Activated CD8-positive, alpha-beta memory T cell treated with anti-CD3 and anti-CD28 coated beads, Interleukin-2, amount 50 U/mL, for 24 hours (primary cell): Measurements from ENCODE around the gene CPZ.
"Not testable (repeated sequence)": the region's sequence is repeated elsewhere in the genome, so short reads cannot be mapped to it uniquely, and the experiment has no call there.

Source experiments
- DNase-seq: peaks from one replicate; pipeline ENCODE4 v3.0.0-alpha.2; 2020; ENCODE audit errors: extremely low read depth

The CPZ gene

DNA sequence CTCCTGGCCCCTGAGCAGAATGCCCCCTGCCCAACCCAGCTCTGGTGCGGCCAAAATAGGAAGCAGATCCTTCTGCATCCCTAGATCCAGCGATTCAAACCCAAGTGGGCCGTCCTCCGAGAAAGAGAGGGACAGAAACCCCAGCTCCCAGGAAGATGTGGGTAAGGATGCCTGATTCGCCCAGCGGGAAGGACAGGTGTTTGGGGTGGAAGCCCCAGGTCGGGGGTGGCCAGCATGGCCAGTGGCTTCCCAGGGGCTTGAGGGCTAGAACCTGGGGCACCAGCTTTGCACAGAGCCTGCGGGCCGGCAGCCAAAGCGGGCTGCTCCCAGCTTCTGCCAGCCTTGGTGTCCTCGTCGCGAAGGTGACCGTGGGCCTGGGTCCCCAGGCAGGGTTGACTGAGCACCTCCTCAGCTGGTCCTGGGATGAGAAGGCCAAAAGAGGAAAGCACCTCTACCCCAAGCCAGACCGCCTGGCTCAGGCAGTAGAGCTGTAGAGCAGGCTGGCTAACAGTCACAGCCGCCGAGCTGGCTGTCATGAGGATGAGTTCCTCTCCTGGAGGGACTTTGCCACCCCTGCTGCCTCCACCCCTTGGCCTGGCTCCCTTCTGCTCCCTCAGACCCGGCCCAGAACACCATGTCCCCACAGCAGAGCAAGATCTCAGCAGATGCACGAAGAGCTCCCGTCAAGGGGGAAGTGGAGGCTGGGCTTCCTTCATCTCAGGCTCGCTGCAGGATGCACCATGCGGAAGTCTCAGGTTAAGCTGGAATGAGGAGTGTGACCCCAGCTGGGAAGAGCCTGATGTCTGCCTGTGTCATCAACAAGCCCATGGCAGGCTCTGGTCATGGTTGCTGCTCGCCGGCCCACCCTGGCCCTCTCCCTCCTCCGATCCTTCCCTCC lies 59.9 kb downstream of the CPZ start:
- DNase-seq = no peak

DNA sequence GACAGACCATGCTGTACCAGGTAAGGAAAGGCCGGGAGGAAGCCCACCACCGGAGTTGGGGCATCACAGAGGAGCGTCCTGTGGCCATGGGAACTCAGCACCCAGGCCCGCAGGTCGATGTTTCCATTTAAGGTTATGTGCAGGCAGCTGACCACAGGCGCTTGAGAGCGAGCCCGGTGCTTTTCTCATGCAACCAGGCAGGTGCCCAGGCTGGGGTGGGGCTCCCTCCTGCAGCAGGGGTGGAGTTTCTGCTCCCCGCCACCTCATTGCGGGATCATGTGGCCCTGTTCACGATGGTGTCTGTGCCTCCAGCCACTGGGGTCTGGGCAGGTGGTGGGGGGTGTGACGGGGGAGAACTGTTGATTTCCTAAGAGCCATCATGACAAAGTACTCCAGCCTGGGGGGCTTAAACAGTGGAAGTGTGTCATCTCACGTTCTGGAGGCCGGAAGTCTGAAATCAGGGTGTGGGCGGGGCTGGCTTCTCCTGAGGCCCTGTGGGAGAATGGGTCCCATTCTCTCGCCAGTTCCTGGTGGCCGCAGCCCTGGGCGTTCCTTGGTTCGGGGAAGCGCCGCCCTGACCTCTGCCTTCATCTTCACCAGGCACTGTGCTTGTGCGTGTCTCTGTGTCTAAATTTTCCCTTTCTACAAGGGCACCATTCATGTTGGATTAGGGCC lies 60.9 kb downstream of the CPZ start:
- DNase-seq = no peak

DNA sequence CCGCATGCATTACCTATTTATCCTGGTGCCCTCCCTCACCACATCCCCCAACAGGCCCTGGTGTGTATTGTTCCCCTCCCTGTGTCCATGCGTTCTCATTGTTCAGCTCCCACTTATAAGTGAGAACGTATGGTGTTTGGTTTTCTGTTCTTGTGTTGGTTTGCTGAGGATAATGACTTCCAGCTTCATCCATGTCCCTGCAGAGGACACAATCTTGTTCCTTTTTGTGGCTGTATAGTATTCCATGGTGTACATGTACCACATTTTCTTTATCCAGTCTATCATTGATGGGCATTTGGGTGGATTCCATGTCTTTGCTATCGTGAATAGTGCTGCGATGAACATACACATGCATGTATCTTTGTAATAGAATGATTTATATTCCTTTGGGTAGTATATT lies 61.6 kb downstream of the CPZ start:
- DNase-seq = not testable (repeated sequence)

DNA sequence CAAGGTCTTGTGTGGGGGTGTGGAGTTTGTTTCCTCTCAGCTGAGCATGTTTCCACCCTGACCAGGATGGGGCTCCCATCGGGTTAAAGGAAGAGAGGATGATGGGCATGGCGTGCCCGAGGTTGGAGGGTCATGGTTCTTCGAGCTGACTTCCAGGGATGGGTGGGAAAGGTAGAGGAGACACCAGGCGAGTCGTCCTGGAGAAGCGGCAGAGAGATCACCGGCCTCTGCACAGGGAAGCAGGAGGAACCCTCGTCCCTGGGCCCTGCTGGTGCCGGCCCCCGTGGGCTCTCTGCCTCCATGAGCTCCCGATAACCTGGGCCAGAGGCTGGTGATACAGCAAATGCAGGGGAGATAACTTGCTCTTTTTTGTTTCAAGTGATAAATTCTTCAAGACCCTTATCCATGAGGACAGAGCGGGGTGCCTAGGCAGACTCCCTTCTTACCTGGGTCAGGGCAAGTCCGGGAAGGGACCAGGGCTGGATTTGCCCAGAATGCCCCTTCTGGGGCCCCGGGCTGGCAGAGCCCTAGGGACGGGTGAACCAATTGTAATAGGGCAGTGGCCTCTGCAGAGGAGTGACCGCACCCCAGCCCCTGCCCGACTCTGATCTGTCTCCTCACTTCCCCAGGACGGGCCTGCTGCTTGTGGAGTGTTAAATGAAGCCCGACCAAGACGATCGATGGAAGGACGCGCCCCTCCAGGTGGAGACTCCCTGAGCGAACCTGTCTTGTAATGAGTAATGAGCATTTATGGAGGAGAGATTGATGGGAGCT lies 63.0 kb downstream of the CPZ start:
- no peak for DNase-seq

DNA sequence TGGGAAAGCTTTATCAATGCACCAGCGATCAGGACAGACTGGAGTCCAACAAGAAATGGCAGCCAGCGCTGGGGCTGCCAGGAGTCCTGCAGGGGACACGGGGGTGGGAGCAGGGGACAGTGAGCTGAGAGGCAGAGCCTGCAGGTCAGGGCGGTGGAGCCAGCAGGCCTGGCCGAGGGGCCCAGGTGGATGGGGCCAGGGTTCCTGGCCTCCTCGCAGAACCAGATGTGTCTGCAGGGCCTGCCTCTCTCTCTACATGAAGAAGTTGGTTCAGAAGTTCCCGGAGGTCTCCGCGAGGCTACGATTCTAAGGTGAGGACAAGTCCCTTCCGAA lies 63.6 kb downstream of the CPZ start:
- no peak for DNase-seq

DNA sequence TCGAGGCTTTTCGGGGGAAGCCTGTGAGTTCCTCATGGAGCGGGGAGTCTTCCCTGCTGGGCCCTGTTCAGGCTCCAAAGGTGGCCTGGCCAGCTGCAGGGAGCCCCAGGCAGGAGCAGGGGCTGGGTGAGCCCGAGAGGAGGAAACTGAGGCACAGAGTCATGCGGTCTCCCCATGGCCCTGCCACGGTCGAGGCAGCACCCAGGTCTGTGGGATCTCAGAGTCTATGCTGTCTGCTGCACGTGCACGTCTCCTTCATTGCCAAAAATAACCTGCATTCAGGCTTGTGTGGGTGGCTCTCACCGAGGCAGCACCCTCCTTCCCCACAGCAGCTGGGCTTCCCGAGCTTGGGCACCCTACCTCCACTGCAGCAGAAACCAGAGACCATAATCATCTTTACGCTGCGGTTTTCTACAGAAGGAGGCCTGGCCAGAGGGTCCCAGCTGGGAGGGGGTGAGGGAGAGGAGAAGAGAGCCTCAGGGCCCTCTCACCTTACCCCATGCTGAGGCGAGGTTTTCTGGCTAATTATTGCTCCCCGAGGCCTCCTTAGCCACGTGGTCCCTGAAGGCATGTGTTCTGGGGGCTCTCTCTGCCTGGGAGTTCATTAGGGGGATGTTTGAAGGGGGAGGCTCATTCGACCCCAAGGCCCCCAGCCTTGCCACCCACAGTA lies 64.3 kb downstream of the CPZ start:
- no peak for DNase-seq

DNA sequence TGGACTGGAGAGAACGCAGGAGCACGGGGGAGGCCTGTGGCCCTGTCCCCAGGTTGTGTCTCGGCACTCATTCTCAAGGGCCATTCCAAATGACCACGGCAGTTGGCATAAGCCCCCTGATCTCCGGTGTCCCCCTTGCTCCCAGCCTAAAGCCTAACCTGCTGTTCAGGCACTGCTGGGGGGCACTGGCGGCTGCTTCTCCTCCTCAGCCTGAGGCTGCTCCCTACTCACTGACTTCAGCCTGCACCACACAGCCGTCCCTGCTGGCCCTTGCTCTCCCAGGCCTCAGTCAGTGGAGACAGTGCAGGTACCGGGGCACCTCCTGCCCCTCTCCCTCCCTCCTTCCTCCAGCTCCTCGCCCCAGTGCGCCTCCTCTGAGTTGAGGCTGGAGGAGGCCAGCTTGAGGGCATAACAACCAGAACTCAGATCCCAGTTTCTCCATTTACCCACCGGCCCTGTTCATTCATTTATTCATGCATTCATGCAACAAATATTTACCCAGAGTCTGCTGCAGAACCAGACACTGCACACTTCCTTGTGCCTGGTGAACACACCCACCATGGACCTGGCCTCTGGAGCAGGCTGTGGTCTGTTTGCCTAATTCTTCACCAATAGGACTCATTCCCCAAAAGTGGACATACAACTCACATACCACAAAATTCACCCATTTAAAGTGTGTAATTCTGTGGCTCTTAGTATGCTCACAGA lies 65.0 kb downstream of the CPZ start:
- no peak for DNase-seq

DNA sequence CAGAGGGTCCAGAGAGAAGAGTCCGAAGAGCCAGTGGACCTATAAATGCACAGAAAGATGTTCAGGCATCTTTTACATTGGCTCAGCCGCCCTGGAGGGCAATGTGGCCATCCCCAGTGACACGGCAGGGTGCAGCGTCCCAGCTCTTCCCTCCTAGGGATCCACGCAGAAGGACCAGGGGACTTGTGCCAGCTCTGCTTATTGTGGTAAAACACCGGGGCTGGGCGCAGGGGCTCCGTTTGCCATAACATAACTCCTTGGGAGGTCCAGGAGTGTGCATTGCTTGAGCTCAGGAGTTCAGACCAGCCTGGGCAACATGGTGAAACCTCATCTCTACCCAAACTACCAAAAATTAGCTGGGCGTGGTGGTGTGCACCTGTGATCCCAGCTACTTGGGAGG lies 70.2 kb downstream of the CPZ start:
- DNase-seq = no peak

DNA sequence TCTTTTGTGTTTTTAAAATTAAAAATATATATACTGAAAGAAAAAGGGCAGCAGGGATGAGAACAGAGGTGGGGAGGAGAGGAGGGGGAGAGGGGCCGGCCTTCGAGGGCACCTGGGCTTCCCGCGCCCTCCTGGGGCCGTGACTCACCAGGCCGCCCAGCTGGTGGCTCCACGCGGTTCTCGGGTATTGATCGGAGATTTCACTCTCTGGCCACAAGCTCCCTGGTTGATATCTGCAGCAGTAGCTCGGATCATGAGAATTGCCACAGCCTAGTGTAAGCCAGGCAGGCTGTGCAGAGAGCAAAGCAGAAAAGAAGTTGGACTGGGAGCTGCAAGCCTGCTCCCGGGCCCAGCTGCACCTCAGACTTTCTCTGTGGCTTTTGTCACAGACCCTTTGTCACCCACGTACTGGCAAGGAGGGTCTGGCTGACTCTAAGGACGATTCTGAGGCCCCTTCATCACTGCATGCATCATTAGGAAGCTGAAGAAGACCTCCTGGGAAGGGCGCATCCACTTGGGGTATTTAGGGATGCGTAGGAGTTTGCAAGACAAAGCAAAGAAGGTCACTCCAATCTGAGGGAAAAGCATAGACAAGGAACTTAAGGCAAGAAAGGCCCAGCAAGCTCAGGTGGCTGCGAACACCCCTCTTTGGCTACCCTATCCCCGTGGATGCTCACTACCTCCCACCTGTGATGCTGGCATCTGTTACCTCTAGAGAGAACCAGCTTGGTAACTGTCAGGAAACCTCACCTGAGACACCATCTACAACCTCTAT lies 71.7 kb downstream of the CPZ start:
- no peak for DNase-seq

DNA sequence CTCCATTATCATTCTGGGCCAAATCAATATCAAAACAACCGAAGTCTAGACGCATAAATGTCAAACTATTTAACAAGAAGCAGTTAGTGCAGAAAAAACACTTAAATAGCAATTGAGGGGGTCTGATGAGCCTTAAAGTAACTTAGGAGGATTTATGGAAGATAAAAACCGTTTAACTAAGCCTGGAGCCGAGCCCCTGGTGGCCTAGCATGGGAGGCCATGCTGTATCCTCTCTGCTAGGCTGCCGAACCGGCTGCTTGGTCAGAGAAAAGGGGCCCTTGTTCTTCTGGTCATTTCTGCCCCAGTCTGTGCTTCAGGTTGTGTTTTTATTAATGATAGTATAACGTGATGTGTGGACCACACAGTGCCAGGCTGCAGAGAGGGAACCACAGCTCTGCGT lies 72.4 kb downstream of the CPZ start:
- DNase-seq = no peak

DNA sequence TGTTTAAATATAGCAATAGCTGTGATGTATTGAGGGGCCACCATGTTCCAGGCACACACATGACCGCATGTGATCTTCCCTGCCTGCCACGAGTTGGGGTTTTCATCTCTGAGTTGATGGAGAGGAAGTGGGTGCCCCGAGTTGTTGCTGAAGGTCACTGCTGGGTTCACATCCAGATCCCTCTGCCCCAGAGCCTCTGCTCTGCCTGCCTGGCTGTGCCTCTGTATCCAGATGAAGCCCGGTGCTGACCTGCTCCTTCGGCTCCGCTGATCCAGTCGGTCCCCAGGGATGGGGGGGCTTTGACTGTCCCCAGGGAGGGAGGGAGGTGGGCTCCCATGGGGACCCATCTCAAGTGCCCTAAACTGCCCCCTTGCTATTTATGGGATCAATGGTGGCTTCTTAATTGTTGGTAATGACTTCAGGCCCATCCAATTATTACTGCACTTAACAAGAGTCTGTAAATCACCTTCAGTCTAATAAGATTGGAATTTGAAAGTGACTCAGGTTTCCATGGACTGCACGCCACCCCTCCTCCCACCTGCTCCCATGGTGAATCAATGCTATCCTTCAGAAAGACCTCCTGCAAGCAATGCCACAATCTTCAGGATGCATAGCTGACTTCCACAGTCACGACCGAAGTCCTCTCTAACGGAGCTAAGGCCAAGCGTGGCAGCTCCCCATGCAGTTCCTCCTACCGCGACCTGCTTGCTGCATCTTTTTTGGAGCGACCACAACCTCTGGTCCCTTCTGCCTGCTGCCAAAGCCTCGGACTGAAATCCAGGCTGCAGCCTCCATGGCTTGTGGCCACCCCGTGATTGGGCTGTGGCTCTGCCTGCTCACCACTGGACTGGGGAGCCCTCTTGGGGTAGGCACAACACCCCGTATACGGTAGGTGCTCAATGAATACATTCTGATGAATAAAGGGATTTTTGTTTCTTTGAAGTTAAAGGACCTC lies 73.1 kb downstream of the CPZ start:
- DNase-seq = no peak

DNA sequence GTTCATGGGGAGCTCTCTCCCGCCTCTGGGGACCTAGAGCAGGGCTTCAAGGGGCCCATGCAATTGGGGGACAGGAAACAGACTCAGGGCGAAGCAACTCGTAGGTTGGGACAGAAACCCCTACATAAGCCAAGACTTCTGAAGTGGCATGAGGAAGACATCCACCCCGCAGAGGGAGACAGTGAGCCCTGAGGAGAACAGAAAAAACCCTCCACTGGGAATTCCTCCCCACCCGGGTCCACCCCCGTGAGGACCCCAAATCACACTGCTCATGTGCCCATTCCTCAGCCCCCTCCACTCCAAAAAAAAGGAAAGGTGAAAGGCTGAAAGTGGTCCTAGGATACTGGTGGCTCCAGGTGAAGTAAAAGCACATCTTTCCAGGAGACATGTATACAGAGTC lies 74.0 kb downstream of the CPZ start:
- DNase-seq = no peak
